AG04450 (cell line): ENCODE measurements around the gene ACP7. TPM values are rescaled to one million over a fixed set of nuclear protein-coding genes. Genes with fewer than 3 reads are reported as not detected.
"Not testable (repeated sequence)": the region's sequence is repeated elsewhere in the genome, so short reads cannot be mapped to it uniquely, and the experiment has no call there.

Source experiments
- CTCF ChIA-PET: fragments of 300-600, 350-600 bp; formaldehyde crosslinking; extraction: SDS; loops from one replicate; lab custom pipeline; 2022; ENCODE audit warnings: antibody characterized with exemption, inconsistent platforms; lab: Charles Lee
- POLR2A ChIA-PET: fragments of 350-600 bp; formaldehyde crosslinking; extraction: SDS; loops from one replicate; lab custom pipeline; 2021; ENCODE audit warnings: antibody characterized with exemption, inconsistent platforms; lab: Yijun Ruan, JAX
- DNase-seq: peaks from one replicate; pipeline ENCODE4 v3.0.0-alpha.2; 2011; ENCODE audit warnings: low read depth, low spot score
- H3K27ac ChIP-seq: one replicate; pipeline ENCODE4 v1.5.1; 2012; ENCODE audit warnings: low read depth, low read length, control low read depth
- H3K27me3 ChIP-seq: one replicate; pipeline ENCODE4 v1.6.0; 2012; ENCODE audit warnings: low read length; ENCODE audit not compliant: control insufficient read depth, insufficient read depth
- H3K4me3 ChIP-seq: 2 replicates; pipeline ENCODE4 v1.5.1; 2011; ENCODE audit warnings: mild to moderate bottlenecking, low read depth, low read length, control low read depth
- H3K9me3 ChIP-seq: 2 replicates; pipeline ENCODE4 v1.5.1; 2012; ENCODE audit warnings: low read length; ENCODE audit not compliant: control insufficient read depth, insufficient read depth
- polyA plus RNA-seq: library from polyadenylated mRNA; depleted of rRNA; stranded (reverse); fragments of >200 nt; gene quantifications from 2 replicates; pipeline ENCODE4 v1.2.3, GENCODE V29; 2011
- TF ChIP-seq, protein P1 (sequence below): IDR thresholded peaks from 2 replicates; pipeline ENCODE4 v1.5.1; 2011; ENCODE audit warnings: low read depth, low read length, control low read depth, inconsistent platforms

ACP7 gene
- polyA plus RNA-seq, 1 experiment: not detected

DNA sequence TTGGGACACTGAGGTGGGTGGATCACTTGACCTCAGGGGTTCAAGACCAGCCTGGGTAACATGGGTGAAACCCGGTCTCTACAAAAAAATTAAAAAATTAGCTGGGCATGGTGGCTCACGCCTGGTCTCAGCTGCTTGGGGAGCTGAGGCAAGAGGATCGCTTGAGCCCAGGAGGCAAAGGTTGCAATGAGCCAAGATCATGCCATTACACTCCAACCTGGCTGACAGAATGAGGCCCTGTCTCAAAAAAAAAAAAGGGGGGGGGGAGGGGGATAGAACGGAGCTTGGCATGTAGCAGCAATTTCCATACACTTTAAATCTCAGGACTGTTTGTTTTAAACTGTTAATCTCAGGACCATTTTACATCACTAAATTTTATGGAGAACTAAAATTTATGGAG is 2.2 kb downstream of the ACP7 start:
- Histone ChIP-seq H3K4me3 (no peak overlapping the region), H3K27ac (no peak overlapping the region), H3K9me3 (no peaks in the 10 kb centered on the region), H3K27me3 (peaks cover 34% of the 10 kb centered on the region)
- CTCF ChIA-PET: interaction anchor here (1.1 to 1.4 kb wide), 2 partner anchors 35 to 36 kb away, joined by 4 to 6 read pairs; no protein-coding TSS in a partner anchor
- no peak for DNase-seq
- TF ChIP-seq, protein P1, sequence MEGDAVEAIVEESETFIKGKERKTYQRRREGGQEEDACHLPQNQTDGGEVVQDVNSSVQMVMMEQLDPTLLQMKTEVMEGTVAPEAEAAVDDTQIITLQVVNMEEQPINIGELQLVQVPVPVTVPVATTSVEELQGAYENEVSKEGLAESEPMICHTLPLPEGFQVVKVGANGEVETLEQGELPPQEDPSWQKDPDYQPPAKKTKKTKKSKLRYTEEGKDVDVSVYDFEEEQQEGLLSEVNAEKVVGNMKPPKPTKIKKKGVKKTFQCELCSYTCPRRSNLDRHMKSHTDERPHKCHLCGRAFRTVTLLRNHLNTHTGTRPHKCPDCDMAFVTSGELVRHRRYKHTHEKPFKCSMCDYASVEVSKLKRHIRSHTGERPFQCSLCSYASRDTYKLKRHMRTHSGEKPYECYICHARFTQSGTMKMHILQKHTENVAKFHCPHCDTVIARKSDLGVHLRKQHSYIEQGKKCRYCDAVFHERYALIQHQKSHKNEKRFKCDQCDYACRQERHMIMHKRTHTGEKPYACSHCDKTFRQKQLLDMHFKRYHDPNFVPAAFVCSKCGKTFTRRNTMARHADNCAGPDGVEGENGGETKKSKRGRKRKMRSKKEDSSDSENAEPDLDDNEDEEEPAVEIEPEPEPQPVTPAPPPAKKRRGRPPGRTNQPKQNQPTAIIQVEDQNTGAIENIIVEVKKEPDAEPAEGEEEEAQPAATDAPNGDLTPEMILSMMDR: no peak
- POLR2A ChIA-PET: no interaction called here

DNA sequence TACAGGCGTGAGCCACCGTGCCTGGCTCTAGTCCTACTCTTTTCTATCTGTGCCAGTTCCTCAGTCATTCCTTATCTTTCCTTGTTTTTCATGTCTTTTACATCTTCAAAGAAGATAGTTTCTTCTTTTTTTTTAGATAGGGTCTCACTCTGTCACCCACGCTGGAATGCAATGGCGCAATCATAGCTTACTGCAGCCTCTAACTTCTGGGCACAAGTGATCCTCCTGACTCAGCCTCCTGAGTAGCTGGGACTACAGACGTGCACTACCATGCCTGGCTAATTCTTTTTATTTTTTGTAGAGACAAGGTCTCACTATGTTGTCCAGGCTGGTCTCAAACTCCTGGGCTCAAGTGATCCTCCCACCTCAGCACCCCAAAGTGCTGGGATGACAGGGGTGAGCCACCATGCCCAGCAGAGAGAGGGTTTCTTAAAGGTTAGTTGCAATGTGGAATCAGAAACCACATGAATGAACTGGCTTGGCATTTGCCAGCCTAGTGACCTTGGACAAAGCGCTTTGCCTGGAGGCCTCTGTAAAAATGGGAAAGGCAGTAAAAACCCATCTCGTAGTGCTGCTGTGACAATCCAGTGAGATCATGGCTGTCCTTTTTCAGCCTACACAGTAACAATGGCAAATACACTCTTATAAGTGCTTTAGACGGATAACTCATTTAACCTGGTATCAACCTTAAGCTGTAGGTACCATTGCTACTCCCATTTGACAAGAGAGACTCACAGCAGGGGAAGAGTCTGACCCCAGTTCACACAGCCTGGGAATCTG is 3.9 kb downstream of the ACP7 start:
- POLR2A ChIA-PET: no interaction called here
- no peak overlapping the region for H3K4me3 ChIP-seq

DNA sequence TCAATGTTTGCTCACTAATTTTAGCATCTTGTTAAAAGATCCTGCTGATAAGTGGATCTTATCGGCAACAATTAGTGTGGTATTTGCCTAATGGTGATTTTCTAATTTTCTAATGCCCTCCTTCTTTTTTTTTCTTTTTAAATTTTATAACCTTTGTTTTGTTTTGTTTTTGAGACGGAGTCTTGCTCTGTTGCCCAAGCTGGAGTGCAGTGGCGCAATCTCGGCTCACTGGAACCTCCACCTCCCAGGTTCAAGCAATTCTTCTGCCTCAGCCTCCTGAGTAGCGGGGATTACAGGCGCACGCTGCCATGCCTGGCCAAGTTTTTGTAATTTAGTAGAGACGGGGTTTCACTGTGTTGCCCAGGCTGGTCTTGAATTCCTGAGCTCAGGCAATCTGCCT is 5.8 kb downstream of the ACP7 start:
- H3K27ac ChIP-seq, CTCF ChIA-PET, H3K4me3 ChIP-seq, H3K9me3 ChIP-seq, DNase-seq, POLR2A ChIA-PET: not testable (repeated sequence)
- H3K27me3 ChIP-seq: peaks cover 12% of the 10 kb centered on the region

More for the DNA sequence above, 3.9 kb downstream of the ACP7 start:
- Histone ChIP-seq H3K27me3 (peaks cover 29% of the 10 kb centered on the region), H3K27ac (no peak overlapping the region), H3K9me3 (no peaks in the 10 kb centered on the region)
- TF ChIP-seq, protein P1: no peak
- CTCF ChIA-PET: interaction anchor here (1.0 kb wide), 2 partner anchors 21 to 22 kb away, joined by 3 to 8 read pairs; no protein-coding TSS in a partner anchor
- no peak for DNase-seq

DNA sequence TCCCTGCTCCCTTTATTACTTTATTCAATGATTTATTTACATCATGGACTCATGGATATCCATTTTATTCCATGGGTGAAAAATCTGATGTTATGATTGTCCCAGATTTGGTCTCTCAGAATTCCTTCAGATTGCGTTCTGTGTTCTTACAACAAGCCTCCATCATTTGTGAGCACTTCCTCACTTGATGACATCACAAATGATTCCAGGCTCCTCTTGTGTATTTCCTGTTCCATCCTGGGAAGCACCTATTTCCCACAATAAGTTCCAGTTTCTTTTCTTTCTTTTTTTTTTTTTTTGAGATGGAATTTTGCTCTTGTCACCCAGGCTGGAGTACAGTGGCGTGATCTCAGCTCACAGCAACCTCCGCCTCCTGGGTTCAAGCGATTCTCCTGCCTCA is 6.7 kb downstream of the ACP7 start:
- H3K4me3 ChIP-seq: no peak overlapping the region
- POLR2A ChIA-PET: interaction anchor here (0.7 kb wide), 1 partner anchor 300 kb away, joined by 3 read pairs; the partner anchor contains the start of gene PAF1
- H3K27me3 ChIP-seq: peaks cover 11% of the 10 kb centered on the region
- H3K9me3 ChIP-seq: no peaks in the 10 kb centered on the region
- TF ChIP-seq, protein P1: no peak
- H3K27ac ChIP-seq: no peak overlapping the region
- DNase-seq: no peak
- CTCF ChIA-PET: no interaction called here

DNA sequence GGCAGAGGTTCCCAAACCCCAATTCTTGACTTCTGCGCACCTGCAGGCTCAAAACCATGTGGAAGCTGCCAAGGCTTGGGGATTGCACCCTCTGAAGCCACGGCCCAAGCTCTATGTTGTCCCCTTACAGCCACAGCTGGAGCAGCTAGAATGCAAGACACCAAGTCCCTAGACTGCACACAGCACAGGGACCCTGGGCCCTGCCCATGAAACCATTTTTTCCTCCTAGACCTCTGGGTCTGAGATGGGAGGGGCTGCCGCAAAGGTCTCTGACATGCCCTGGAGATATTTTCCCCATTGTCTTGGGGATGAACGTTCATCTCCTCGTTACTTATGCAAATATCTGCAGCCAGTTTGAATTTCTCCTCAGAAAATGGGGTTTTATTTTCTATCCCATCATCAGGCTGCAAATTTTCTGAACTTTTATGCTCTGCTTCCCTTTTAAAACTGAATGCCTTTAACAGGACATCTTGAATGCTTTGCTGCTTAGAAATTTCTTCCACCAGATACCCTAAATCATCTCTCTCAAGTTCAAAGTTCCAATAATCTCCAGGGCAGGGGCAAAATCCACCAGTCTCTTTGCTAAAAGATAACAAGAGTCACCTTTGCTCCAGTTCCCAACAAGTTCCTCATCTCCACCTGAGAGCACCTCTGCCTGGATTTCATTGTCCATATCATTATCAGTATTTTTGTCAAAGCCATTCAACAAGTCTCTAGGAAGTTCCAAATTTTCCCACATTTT is 11.8 kb downstream of the ACP7 start:
- H3K27ac ChIP-seq, CTCF ChIA-PET, H3K4me3 ChIP-seq, DNase-seq, H3K9me3 ChIP-seq, POLR2A ChIA-PET: not testable (repeated sequence)
- peaks cover 16% of the 10 kb centered on the region for H3K27me3 ChIP-seq
